IMR-90 (cell line): ENCODE data around the gene NOG. TPM values are rescaled to one million over a fixed set of nuclear protein-coding genes. Genes with fewer than 3 reads are reported as not detected.

Source experiments
- ATAC-seq: fragments of 200-7000 bp; cut with Tn5 transposase; 2 replicates; pipeline ENCODE4 v1.9.1; 2020; ENCODE audit warnings: low read depth, mild to moderate bottlenecking, moderate library complexity
- BruUV-seq: library from RNA; stranded (reverse); fragments of 400-500 nt; replicated peaks from 2 replicates; lab custom pipeline; 2021; lab: Mats Ljungman, UMichigan
- CTCF ChIA-PET: fragments of 300-600 bp; formaldehyde crosslinking; extraction: SDS; loops from one replicate; lab custom pipeline; 2021; ENCODE audit warnings: antibody characterized with exemption; lab: Yijun Ruan, JAX
- POLR2A ChIA-PET: fragments of 300-600 bp; sonication (Branson Sonifier 250); formaldehyde crosslinking; loops from one replicate; lab custom pipeline; 2022; ENCODE audit warnings: antibody characterized with exemption; ENCODE audit not compliant: unreplicated experiment; lab: Charles Lee
- DNase-seq: peaks from one replicate; pipeline ENCODE4 v3.0.0; 2013
- H2AFZ ChIP-seq: replicated peaks from 2 replicates; pipeline ENCODE3; 2013; ENCODE audit warnings: low read length, mild to moderate bottlenecking; ENCODE audit not compliant: poor library complexity
- H2AK5ac ChIP-seq: 2 replicates; pipeline ENCODE4 v1.6.1; 2013; ENCODE audit warnings: low read depth, low read length, inconsistent platforms
- H2AK9ac ChIP-seq: replicated peaks from 2 replicates; pipeline ENCODE3; 2013; ENCODE audit warnings: mild to moderate bottlenecking, low read depth, low read length, moderate library complexity; ENCODE audit not compliant: poor library complexity
- H2BK120ac ChIP-seq: 2 replicates; pipeline ENCODE4 v1.6.1; 2013; ENCODE audit warnings: low read depth, low read length, inconsistent platforms
- H2BK15ac ChIP-seq: 3 replicates; pipeline ENCODE4 v1.6.1; 2013; ENCODE audit warnings: low read depth, low read length, inconsistent platforms
- H2BK20ac ChIP-seq: 2 replicates; pipeline ENCODE4 v1.6.1; 2013; ENCODE audit warnings: low read depth, mild to moderate bottlenecking, inconsistent platforms, low read length, moderate library complexity
- H2BK5ac ChIP-seq: 2 replicates; pipeline ENCODE4 v1.6.1; 2013; ENCODE audit warnings: mild to moderate bottlenecking, low read depth, low read length, inconsistent platforms; ENCODE audit not compliant: poor library complexity, severe bottlenecking
- H3K14ac ChIP-seq: replicated peaks from 2 replicates; pipeline ENCODE4 v1.6.1; 2013; ENCODE audit warnings: low read depth, low read length, inconsistent platforms
- H3K18ac ChIP-seq: 2 replicates; pipeline ENCODE4 v1.6.1; 2013; ENCODE audit warnings: low read depth, low read length, control low read depth
- H3K23ac ChIP-seq: 2 replicates; pipeline ENCODE4 v1.6.1; 2013; ENCODE audit warnings: low read depth, low read length, inconsistent platforms
- H3K27ac ChIP-seq: 2 replicates; pipeline ENCODE4 v1.5.1; 2013; ENCODE audit warnings: mild to moderate bottlenecking, control low read depth, low read length; ENCODE audit not compliant: insufficient read depth
- H3K27me3 ChIP-seq: 2 replicates; pipeline ENCODE4 v1.6.1; 2013; ENCODE audit warnings: low read length; ENCODE audit not compliant: control insufficient read depth, insufficient read depth
- H3K36me3 ChIP-seq: 2 replicates; pipeline ENCODE4 v1.6.1; 2013; ENCODE audit warnings: low read length, mixed read lengths; ENCODE audit not compliant: control insufficient read depth, insufficient read depth
- H3K4ac ChIP-seq: 2 replicates; pipeline ENCODE4 v1.6.1; 2013; ENCODE audit warnings: low read depth, low read length, inconsistent platforms
- H3K4me1 ChIP-seq: 2 replicates; pipeline ENCODE4 v1.6.1; 2013; ENCODE audit warnings: low read length, mixed read lengths; ENCODE audit not compliant: control insufficient read depth, insufficient read depth
- H3K4me2 ChIP-seq: 2 replicates; pipeline ENCODE4 v1.6.1; 2013; ENCODE audit warnings: low read depth, mild to moderate bottlenecking, control low read depth, low read length, moderate library complexity
- H3K4me3 ChIP-seq: 2 replicates; pipeline ENCODE4 v1.5.1; 2013; ENCODE audit warnings: low read depth, mild to moderate bottlenecking, control low read depth, low read length, moderate library complexity; ENCODE audit not compliant: insufficient read depth
- H3K56ac ChIP-seq: 2 replicates; pipeline ENCODE4 v1.6.1; 2013; ENCODE audit warnings: low read length, inconsistent platforms; ENCODE audit not compliant: insufficient read depth; ENCODE audit errors: extremely low read depth
- H3K79me1 ChIP-seq, 2 experiments: 2 replicates each; pipeline ENCODE4 v1.6.1; 2013; ENCODE audit warnings: low read length in 2 of 2, inconsistent platforms in 1 of 2, low read depth in 1 of 2
- H3K9ac ChIP-seq: 2 replicates; pipeline ENCODE4 v1.6.1; 2013; ENCODE audit warnings: low read depth, low read length, control low read depth
- H3K9me1 ChIP-seq: 2 replicates; pipeline ENCODE4 v1.6.1; 2013; ENCODE audit warnings: low read length, inconsistent platforms; ENCODE audit not compliant: insufficient read depth
- H3K9me3 ChIP-seq: 2 replicates; pipeline ENCODE4 v1.6.1; 2013; ENCODE audit warnings: low read length; ENCODE audit not compliant: control insufficient read depth, insufficient read depth
- H4K20me1 ChIP-seq: 2 replicates; pipeline ENCODE4 v1.6.1; 2013; ENCODE audit warnings: low read length, inconsistent platforms; ENCODE audit not compliant: insufficient read depth
- H4K5ac ChIP-seq: 2 replicates; pipeline ENCODE4 v1.6.1; 2013; ENCODE audit warnings: mild to moderate bottlenecking, low read depth, low read length, control low read depth
- H4K8ac ChIP-seq, 2 experiments: 2 replicates each; pipeline ENCODE4 v1.6.1; 2013; ENCODE audit warnings: low read depth in 2 of 2, low read length in 2 of 2, control low read depth in 1 of 2, inconsistent platforms in 1 of 2
- H4K91ac ChIP-seq: 2 replicates; pipeline ENCODE4 v1.6.1; 2013; ENCODE audit warnings: low read depth, low read length, inconsistent platforms; ENCODE audit not compliant: insufficient read depth
- RFX5 ChIP-seq: IDR thresholded peaks from 2 replicates; pipeline ENCODE4 v1.8.0; 2012; ENCODE audit warnings: low read depth, mild to moderate bottlenecking, low read length, moderate library complexity
- WGBS, 2 experiments: methylation state at CpG; one replicate each; pipeline versions ENCODE4 v1.1.5 to v1.1.7; 2013; ENCODE audit warnings: missing lambda C conversion rate in 2 of 2; ENCODE audit not compliant: insufficient read length in 1 of 2; ENCODE audit errors: extremely low coverage in 2 of 2; 5-methylcytosine and 5-hydroxymethylcytosine counted together
- dilution Hi-C: fragments of 300-500 bp; cut with HindIII; formaldehyde crosslinking; loops from one replicate; pipeline ENCODE4 v1.14.3; 2018; ENCODE audit warnings: low sequenced_read_pairs; ENCODE audit not compliant: unreplicated experiment
- in situ Hi-C: fragments of 300-500 bp; cut with MboI; formaldehyde crosslinking; loops from 3 replicates; pipeline ENCODE4 v1.14.3; 2019; ENCODE audit warnings: low sequenced_read_pairs, inconsistent platforms, mixed read lengths
- intact Hi-C: fragments of 100-400 bp; cut with micrococcal nuclease; formaldehyde crosslinking; loops from 2 replicates; pipeline ENCODE4 v1.10.0; 2022
- polyA plus RNA-seq, 3 experiments: library from polyadenylated mRNA; depleted of rRNA; stranded (reverse); fragments of >200 nt; gene quantifications; 2 replicates each; pipeline ENCODE4 v1.2.3, GENCODE V29; 2012; ENCODE audit warnings: low replicate concordance in 1 of 3
- total RNA-seq: library from RNA; depleted of rRNA; stranded (reverse); fragments of >200 nt; gene quantifications from 2 replicates; pipeline ENCODE4 v1.2.3, GENCODE V29; 2012

Gene NOG
- total and polyA plus RNA-seq, 2 of the 4 experiments (the other 2 are of a cell fraction) = 11.7 to 13.1 TPM

DNA sequence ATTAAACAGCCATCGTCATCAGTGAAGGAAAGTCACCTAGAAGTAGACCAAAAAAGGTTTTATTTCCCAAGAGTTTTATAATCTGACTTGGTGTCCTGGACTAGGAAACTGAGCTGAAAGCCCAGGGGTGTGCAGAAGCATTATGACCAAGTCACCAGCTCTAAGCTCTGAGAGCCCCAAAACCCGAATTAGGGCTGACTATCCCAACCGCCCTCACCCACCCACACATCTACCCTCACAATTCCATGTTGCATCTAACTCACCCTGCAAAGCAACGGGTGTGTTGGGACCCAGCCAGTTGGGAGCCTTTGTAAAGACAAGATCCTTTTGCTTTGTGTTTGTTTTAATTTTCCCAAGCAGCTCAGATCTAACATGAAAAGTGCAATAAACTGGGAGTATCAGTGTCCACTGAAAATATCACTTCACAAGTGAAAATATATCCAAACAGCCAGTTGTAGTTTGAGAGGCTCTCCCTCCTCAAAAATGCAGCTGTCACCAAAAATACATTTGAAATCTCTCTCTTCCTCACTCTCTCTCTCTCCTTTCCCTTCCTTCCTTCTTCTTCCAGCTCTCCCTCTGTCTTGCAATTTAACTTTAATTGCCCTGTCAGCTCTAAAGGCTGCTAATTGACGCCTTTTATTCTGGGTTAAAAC, 16.2 kb upstream of the NOG start:
- H4K5ac ChIP-seq = no peak overlapping the region
- no peaks in the 10 kb centered on the region for H3K36me3 ChIP-seq
- no peaks in the 10 kb centered on the region for H4K20me1 ChIP-seq
- H2AK5ac ChIP-seq = no peak overlapping the region
- H2BK120ac ChIP-seq = no peak overlapping the region
- no peak overlapping the region for H2AFZ ChIP-seq
- no peak for TF ChIP-seq RFX5
- H3K27ac ChIP-seq = no peak overlapping the region
- H3K14ac ChIP-seq = no peak overlapping the region
- ATAC-seq = no peak
- H3K4me3 ChIP-seq = no peak overlapping the region
- no peak overlapping the region for H3K4me2 ChIP-seq
- H2BK15ac ChIP-seq = no peak overlapping the region
- CTCF ChIA-PET = no interaction called here
- in situ Hi-C loops (loop anchor here (25.0 kb wide), 1 partner anchor 360 kb away; no protein-coding TSS in a partner anchor), intact Hi-C loops (no loop called here), dilution Hi-C loops (no loop called here)
- BruUV-seq = no TSS peak
- no peak overlapping the region for H2AK9ac ChIP-seq
- no peaks in the 10 kb centered on the region for H3K9me1 ChIP-seq
- no peak overlapping the region for H3K4ac ChIP-seq
- H3K18ac ChIP-seq = no peak overlapping the region
- H3K79me1 ChIP-seq = no peaks in the 10 kb centered on the region
- no peak for DNase-seq
- H4K8ac ChIP-seq = no peak overlapping the region
- H2BK20ac ChIP-seq = no peak overlapping the region
- H3K9ac ChIP-seq = no peak overlapping the region
- H2BK5ac ChIP-seq = no peak overlapping the region
- H3K23ac ChIP-seq = no peak overlapping the region
- H3K27me3 ChIP-seq = peaks cover 13% of the 10 kb centered on the region
- H3K9me3 ChIP-seq = no peaks in the 10 kb centered on the region
- H3K56ac ChIP-seq = no peak overlapping the region
- no peak overlapping the region for H4K91ac ChIP-seq
- no CpG with 5 or more reads among the region's 5 CpGs for WGBS, 2 experiments
- POLR2A ChIA-PET = no interaction called here
- no peaks in the 10 kb centered on the region for H3K4me1 ChIP-seq
